Left forelimb (tissue), 1 donor: ENCODE measurements around the gene MBIP.
"Not testable (repeated sequence)": the region's sequence is repeated elsewhere in the genome, so short reads cannot be mapped to it uniquely, and the experiment has no call there.

Experiments used
- DNase-seq: peaks from one replicate; pipeline ENCODE4 v3.0.0-alpha.2; 2018; ENCODE audit warnings: low spot score

MBIP gene, protein sequence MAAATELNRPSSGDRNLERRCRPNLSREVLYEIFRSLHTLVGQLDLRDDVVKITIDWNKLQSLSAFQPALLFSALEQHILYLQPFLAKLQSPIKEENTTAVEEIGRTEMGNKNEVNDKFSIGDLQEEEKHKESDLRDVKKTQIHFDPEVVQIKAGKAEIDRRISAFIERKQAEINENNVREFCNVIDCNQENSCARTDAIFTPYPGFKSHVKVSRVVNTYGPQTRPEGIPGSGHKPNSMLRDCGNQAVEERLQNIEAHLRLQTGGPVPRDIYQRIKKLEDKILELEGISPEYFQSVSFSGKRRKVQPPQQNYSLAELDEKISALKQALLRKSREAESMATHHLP

GRCh38 chr14:36320200-36320896 is at the start of gene MBIP:
Gene MBIP (minus strand): TSS chr14:36320637. CDS start chr14:36320588, 49 bp downstream.
- peak; percentile 93 for DNase-seq

GRCh38 chr14:36367985-36368774 is 47.7 kb upstream of the MBIP start:
- no peak for DNase-seq

- DNase-seq: no peak
Measured at GRCh38 chr14:36365766-36366165, 45.3 kb upstream of the MBIP start.

DNA sequence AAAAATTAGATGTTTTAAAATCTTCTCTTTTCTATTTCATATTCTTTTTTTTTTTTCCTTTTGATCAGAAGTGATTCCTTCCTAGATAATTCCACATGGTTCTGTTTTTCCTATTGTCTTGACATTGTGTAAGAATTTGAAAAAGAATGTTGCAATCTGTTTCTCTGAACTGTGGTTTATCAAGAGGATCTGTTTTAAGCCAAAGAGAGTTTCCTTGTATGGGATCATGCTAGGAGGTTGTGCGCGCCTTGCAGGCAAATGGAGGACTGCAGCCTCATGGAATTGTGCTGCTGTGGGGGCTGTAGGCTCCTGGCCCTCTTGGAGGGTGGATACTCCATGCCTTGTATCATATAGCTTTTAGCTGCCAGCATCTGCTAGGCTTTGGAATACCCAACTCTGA is 43.3 kb upstream of the MBIP start:
- DNase-seq: no peak

DNA sequence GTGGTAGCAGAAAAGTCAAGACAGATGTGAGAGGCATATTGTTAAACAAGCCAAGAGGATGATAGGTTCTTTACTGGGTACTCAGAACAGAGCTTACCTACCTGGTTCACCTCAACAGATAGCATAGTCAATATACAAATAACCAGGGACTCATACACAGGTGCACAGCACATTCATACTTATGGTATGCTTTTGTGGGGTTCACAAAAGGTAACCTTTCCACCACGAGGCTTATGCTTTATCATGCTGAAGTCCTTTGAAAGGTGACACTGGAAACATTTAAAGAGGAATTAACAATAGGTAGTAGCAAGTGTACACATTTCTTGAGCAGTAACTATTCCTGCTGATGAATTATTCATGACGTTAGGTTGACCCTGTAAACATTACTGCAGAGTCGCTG is 42.2 kb upstream of the MBIP start:
- DNase-seq: no peak

- DNase-seq: no peak
Measured at GRCh38 chr14:36361210-36361853, 40.9 kb upstream of the MBIP start.

DNA sequence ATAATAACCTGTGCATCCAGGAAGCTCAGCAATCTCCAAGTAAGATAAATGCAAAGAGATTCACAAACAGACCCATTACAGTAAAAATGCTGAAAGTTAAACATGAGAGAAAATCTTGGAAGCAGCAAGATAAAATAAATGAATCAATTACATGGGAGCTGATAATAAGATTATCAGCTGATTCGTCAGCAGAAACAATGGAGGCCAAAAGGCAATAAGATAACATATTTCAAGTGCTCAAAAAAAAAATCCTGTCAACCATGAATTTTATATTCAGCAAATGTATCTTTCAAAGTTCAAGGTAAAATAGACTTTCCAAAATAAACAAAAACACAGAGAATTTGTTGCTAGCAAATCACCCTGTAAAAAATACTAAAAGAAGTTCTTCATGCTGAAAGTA is 36.4 kb upstream of the MBIP start:
- no peak for DNase-seq

DNA sequence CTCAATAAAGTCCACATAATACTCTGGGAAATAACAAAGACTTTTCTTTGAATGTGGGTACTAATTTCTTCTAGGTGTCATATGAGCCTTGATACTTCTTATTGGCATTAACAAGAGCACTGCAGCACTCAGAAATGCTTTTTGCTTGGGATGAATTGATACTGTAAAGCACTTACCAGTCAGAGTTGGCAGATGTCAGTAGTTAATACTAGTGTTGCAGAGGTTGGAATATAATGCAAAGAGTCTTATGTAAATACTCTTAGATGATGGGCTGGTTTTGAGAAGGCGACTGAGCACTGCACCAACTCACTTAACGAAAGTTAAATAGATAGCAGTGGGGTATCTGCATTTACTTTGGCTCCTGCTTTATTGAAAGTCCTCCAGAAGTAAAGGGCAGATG is 25.6 kb upstream of the MBIP start:
- DNase-seq: no peak

DNA sequence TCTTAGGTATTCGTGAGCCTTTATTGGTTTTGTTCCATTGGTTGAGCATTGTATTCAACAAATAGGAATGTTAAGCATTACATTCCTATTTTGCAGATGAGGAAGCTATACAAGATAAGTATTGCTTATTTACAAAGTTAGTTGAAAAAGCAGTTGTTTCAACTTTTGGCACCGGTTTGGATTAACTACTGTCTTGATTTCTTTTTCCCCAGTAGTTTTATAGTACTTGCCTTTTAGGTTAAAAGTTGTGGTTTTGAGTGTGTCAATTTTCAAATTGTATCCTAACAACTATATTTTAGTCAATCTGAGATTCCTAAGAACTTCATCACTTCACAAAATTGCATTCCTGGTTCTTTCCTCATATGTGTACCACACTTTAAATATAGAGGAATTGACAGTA is 23.8 kb upstream of the MBIP start:
- DNase-seq: no peak

- DNase-seq: not testable (repeated sequence)
Measured at GRCh38 chr14:36341811-36342210, 21.4 kb upstream of the MBIP start.

DNA sequence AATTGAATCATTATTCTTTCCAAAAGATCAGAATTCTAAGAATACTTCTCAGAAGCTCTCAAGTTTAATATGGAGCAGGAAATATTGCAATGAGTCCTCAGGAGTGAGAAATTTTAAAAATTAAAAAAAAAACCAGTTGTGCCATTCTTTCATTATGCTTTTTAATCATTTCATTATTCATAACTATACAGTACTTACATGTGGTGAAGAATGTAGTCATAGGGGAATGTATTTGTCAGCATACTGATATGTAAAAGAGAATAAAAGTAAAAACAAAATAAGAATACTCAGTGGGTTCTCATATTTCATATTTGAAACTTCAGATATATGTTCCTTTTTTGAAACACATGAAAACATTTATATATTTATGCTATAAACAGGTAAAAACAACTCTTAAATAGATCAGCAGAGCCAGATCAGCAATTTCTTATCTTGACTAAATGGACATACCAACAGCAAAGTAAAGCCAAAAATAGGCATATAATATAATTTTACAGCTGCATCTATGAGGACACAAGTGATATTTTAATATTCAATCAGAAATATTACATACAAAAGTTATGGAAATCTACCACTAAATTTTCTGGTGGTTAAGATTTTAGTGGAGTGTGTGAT is 19.9 kb upstream of the MBIP start:
- DNase-seq: no peak

GRCh38 chr14:36339816-36340215 is 19.4 kb upstream of the MBIP start:
- DNase-seq: no peak

- DNase-seq: no peak
Measured at GRCh38 chr14:36333119-36333518, 12.7 kb upstream of the MBIP start.

- not testable (repeated sequence) for DNase-seq
Measured at GRCh38 chr14:36327573-36327972, 7.1 kb upstream of the MBIP start.

GRCh38 chr14:36325853-36326252 is 5.4 kb upstream of the MBIP start:
- no peak for DNase-seq

GRCh38 chr14:36324897-36325296 is 4.5 kb upstream of the MBIP start:
- no peak for DNase-seq

DNA sequence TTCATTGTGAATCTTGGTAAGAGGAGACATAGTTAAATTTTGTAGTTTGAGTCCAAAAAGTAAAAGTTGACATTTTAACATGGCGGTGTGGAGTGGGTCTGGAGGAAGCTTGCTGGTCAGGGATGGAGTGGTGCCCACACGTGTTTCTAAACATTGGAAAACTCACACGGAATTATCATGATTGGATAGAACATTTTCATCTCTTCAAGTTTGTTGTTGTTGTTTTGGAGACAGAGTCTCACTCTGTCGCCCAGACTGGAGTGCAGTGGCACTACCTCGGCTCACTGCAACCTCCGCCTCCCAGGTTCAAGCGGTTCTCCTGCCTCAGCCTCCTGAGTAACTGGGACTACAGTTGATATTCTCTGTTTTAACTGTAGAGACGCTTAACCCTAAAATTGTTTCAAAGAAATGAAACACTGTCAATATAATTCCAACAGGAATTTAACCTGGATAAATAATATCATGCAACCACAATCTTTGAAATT is 502 bp upstream of the MBIP start:
- no peak for DNase-seq

GRCh38 chr14:36319899-36320199 is 588 bp downstream of the MBIP start:
- no peak for DNase-seq

- no peak for DNase-seq
Measured at GRCh38 chr14:36317650-36318049, 2.8 kb downstream of the MBIP start.

DNA sequence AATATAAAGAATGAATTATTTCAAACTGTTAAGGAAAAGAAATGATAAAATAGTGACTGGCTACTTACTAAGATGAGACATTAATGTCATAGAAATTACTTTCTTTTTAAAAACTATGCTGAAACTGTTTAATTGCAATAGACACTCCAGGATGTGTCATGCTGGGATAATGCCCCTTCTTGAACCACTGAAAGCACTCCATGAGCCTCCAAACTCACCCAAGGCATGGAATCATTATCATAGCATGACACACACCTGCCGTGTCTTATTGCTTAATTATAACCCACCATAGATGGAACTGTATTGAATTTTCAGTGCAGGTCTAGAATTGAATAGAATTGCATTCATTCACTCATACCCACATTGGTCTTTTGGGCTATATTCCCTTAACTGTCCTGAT is 4.3 kb downstream of the MBIP start:
- no peak for DNase-seq

DNA sequence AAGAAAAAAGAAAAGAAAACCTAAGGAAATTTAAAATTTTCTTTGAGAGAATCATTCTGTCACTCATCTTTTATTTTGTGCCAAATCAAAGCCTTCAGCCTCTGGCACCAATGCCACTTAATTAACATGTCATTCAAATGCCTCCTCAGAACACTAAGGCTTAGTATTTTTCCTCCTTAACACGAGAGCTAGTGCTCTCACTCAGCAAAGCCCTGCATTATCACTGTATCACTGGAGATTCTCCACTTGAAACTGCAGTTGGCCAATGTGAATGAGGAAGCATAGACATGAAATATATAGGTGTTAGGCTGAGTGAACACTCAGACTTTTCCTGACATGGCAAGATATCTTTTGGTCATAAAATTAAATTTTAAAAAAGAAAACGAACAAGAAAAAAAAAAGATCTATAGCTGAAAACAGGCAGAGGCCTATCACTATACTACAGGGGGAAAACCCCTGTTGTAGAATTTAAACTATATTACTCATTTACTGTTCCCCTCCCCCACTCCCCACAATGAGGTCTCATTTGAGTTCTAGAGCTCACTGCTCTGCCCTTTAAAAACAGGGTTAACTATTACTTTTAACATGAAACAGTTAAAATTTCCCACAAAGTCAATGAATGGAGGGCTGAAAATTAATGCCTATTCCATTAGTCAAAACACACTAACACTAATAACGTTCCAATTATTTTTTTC is 5.1 kb downstream of the MBIP start:
- no peak for DNase-seq
